Ectodermal cell (in vitro differentiated cells): Measurements from ENCODE around the gene NATD1.

Experiments
- H3K27ac ChIP-seq: 2 replicates; pipeline ENCODE4 v1.7.0; 2013; ENCODE audit warnings: mild to moderate bottlenecking, low read depth, low read length; ENCODE audit not compliant: insufficient read depth, poor library complexity, severe bottlenecking
- H3K27me3 ChIP-seq: 2 replicates; pipeline ENCODE4 v1.7.0; 2013; ENCODE audit warnings: mild to moderate bottlenecking, low read length; ENCODE audit not compliant: insufficient read depth, control insufficient read depth, poor library complexity, severe bottlenecking
- H3K36me3 ChIP-seq: one replicate; pipeline ENCODE4 v1.7.0; 2013; ENCODE audit warnings: low read length; ENCODE audit not compliant: control insufficient read depth, insufficient read depth
- H3K4me1 ChIP-seq: one replicate; pipeline ENCODE4 v1.7.0; 2013; ENCODE audit warnings: low read length; ENCODE audit not compliant: control insufficient read depth, insufficient read depth
- H3K4me3 ChIP-seq: 2 replicates; pipeline ENCODE4 v1.7.0; 2013; ENCODE audit warnings: low read depth, low read length, control low read depth; ENCODE audit not compliant: insufficient read depth
- H3K9me3 ChIP-seq: 2 replicates; pipeline ENCODE4 v1.7.0; 2013; ENCODE audit warnings: mild to moderate bottlenecking, low read length, moderate library complexity; ENCODE audit not compliant: control insufficient read depth
- WGBS, 2 experiments: methylation state at CpG; one replicate each; pipeline ENCODE4 v1.1.7; 2013; ENCODE audit warnings: missing lambda C conversion rate in 2 of 2; 5-methylcytosine and 5-hydroxymethylcytosine counted together

NATD1 gene

GRCh38 chr17:21289175-21289901 is 36.1 kb upstream of the NATD1 start:
- Histone ChIP-seq H3K9me3 (no peaks in the 10 kb centered on the region), H3K36me3 (no peaks in the 10 kb centered on the region), H3K4me1 (peaks cover 13% of the 10 kb centered on the region), H3K4me3 (no peak overlapping the region), H3K27ac (no peak overlapping the region), H3K27me3 (no peaks in the 10 kb centered on the region)
- 92 to 95% methylated on average over 11 of the region's 11 CpGs for WGBS, 2 experiments

- no peak overlapping the region for H3K27ac ChIP-seq
- H3K9me3 ChIP-seq, result no peaks in the 10 kb centered on the region
Measured at GRCh38 chr17:21288571-21289017, 35.4 kb upstream of the NATD1 start.

GRCh38 chr17:21287703-21288449 is 34.7 kb upstream of the NATD1 start:
- peaks cover 12% of the 10 kb centered on the region for H3K27me3 ChIP-seq
- peaks cover 13% of the 10 kb centered on the region for H3K4me1 ChIP-seq
- WGBS, 2 experiments, result 92 to 93% methylated on average over 18 of the region's 18 CpGs
- no peaks in the 10 kb centered on the region for H3K36me3 ChIP-seq
- no peak overlapping the region for H3K4me3 ChIP-seq
- H3K9me3 ChIP-seq, result no peaks in the 10 kb centered on the region
- no peak overlapping the region for H3K27ac ChIP-seq

More at GRCh38 chr17:21288571-21289017, 35.4 kb upstream of the NATD1 start:
- WGBS, 2 experiments, result 88 to 94% methylated on average over 6 of the region's 6 CpGs
- H3K4me1 ChIP-seq, result peaks cover 13% of the 10 kb centered on the region
- H3K27me3 ChIP-seq, result peaks cover 5% of the 10 kb centered on the region
- no peak overlapping the region for H3K4me3 ChIP-seq
- no peaks in the 10 kb centered on the region for H3K36me3 ChIP-seq

DNA sequence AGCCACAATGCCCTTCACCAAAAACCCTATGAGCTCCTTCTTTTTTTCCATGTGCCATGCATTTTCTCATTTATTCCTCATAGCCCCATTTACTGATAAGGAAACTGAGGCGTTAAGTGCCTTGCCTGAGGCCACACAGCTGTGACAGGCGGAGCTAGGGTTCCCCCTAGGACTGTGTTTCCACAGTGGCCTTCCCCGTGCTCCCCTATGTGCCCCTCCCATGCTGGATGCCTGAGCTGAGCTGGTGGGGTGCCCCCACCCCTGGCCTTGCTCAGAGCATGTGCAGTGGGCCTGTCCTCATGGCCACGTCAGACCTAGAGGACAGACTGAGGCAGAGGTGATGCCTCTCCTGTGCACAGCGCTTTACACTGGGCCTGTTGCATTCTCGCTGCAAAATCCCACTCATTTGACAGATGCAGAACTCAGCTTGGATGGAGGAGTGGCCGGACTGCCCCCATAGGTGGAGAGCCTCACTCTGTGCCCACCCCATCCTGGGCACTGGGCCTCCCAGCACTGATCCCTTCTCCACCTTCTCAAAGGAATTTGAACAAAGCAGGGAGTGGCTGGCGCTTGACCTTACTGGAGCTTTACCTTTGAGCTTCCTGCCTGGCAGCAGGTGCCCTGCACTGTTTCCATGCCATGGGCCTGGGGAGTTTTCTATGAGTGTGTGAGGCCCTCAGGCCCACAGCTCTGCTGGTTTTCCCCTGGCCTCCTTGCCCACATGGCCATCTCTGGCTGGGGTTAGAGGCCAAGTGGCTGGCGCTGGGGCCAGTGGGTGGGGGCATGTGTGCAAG is 33.9 kb upstream of the NATD1 start:
- Histone ChIP-seq H3K4me3 (no peak overlapping the region), H3K27me3 (peaks cover 16% of the 10 kb centered on the region), H3K4me1 (peaks cover 13% of the 10 kb centered on the region), H3K27ac (no peak overlapping the region), H3K36me3 (no peaks in the 10 kb centered on the region), H3K9me3 (no peaks in the 10 kb centered on the region)
- 91 to 93% methylated on average over 9 of the region's 9 CpGs for WGBS, 2 experiments

GRCh38 chr17:21286066-21286770 is 33.0 kb upstream of the NATD1 start:
- Histone ChIP-seq H3K4me3 (no peak overlapping the region), H3K4me1 (peaks cover 13% of the 10 kb centered on the region), H3K27ac (no peak overlapping the region), H3K27me3 (peaks cover 22% of the 10 kb centered on the region), H3K36me3 (no peaks in the 10 kb centered on the region), H3K9me3 (no peaks in the 10 kb centered on the region)
- WGBS, 2 experiments, result 52 to 58% methylated on average over 16 of the region's 16 CpGs

GRCh38 chr17:21285164-21286065 is 32.2 kb upstream of the NATD1 start:
- H3K4me1 ChIP-seq, result peaks cover 13% of the 10 kb centered on the region
- H3K27me3 ChIP-seq, result peaks cover 26% of the 10 kb centered on the region
- no peak overlapping the region for H3K27ac ChIP-seq
- no peaks in the 10 kb centered on the region for H3K9me3 ChIP-seq
- H3K36me3 ChIP-seq, result no peaks in the 10 kb centered on the region
- peak overlapping the region; percentile 43 for H3K4me3 ChIP-seq
- 38 to 43% methylated on average over 16 of the region's 16 CpGs for WGBS, 2 experiments

DNA sequence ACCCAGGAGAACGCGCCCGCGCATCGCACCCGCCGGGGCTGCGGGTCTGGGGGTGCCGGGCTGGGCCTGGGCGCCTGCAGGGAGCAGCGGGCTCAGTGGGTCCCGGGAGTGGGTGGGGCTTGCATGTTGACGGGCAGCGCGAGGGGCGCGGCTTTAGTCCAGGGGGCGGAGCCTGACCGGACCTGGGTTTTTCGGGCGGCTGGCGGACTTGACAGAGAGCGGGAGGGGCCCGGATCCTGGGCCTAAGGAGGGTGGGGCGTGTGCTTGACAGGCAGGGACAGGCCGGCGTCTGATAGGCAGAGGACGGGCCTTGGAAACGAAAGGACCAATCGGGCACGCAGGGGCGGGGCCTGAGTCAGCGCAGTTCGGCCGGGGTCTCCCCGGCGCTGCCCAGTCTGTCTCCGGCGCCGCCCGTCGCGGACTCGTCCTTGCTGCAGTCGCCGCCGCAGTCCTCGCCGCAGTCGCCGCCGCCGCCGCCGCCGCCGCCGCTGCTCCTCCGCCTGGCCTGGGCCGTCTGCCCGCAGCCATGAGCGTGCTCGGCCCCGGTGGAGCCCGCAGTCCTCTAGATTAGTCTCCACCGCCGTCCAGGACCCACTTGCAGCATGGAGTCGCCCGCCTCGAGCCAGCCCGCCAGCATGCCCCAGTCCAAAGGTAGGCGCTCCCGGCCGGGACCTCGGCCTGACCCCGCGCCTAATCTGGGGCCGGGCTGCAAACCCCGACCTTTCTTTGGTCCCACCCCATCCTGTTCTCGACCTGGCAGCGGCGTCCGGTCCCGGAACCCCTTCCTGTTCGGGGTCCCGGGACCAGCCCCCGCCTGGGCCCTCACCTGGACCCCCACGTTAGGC is 31.3 kb upstream of the NATD1 start, which contains the start of gene MAP2K3:
MAP2K3 (plus strand) TSS at position 393 of the 845 bp plus-strand sequence; CDS start at position 603, 210 bp downstream.
- 0 to 1% methylated on average over 88 of the region's 88 CpGs for WGBS, 2 experiments
- Histone ChIP-seq H3K27me3 (peaks cover 29% of the 10 kb centered on the region), H3K36me3 (no peaks in the 10 kb centered on the region), H3K9me3 (no peaks in the 10 kb centered on the region), H3K4me3 (peak within 1 kb of the TSS; percentile 43), H3K4me1 (peaks cover 13% of the 10 kb centered on the region), H3K27ac (no peak within 1 kb of the TSS)

DNA sequence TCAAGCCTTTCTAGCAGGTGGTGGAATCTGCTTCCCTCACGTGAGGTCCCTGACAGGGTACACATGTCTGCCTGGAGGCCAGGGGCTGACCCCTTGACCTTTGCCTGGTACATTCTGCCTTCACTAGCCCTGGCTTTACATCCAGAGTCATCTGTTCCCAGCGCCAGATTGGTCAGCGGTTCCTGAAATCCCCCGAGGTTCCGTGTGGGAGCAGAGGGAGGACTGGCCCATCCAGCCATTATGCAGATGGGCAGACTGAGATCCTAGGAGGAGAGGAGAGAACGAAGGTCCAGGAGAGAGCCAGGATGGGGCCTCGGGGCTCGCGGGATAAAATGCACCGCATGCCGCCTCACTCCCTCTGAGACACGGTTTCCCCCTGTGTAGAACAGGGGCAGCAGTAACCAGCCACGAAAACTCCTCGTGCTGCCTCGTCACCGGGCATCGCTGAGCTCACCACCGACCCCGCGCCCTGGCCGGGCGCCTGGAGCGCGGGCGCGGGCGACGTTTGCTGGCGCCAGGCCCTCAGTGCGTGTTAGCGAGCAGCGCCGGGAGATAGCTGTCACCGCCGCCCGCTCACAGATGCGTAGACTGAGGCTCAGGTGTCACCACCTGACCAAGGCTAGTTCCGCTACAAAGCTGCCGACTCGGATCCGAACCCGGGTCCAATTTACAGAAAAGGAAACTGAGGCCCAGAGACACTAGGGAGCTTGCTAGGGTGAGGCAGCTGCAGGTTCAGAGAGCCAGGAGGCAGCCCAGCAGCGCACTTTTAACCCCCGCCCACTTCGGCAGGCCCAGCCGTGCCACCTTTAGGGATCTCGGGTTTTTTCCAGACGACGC is 30.5 kb upstream of the NATD1 start:
- WGBS, 2 experiments, result 59 to 61% methylated on average over 49 of the region's 49 CpGs
- no peaks in the 10 kb centered on the region for H3K36me3 ChIP-seq
- H3K27ac ChIP-seq, result no peak overlapping the region
- H3K4me3 ChIP-seq, result peak overlapping the region; percentile 43
- H3K27me3 ChIP-seq, result peaks cover 36% of the 10 kb centered on the region
- peaks cover 13% of the 10 kb centered on the region for H3K4me1 ChIP-seq
- H3K9me3 ChIP-seq, result no peaks in the 10 kb centered on the region
